COLO829 (cell line): Measurements from ENCODE around the gene THOC2.
"Not testable (repeated sequence)": the region's sequence is repeated elsewhere in the genome, so short reads cannot be mapped to it uniquely, and the experiment has no call there.

Experiments used
- DNase-seq: peaks from one replicate; pipeline ENCODE4 v3.0.0; 2012; ENCODE audit warnings: low spot score

Gene THOC2

GRCh38 chrX:123735137-123735536, 2.3 kb upstream of the THOC2 start:
- DNase-seq, result not testable (repeated sequence)

- DNase-seq, result not testable (repeated sequence)
These were observed 1.2 kb upstream of the THOC2 start for GRCh38 chrX:123734079-123734478.

- DNase-seq, result no peak
These were observed 724 bp downstream of the THOC2 start for GRCh38 chrX:123731987-123732669.

GRCh38 chrX:123731258-123731986, 1.4 kb downstream of the THOC2 start:
- DNase-seq, result no peak

GRCh38 chrX:123728554-123728953, 4.3 kb downstream of the THOC2 start:
- DNase-seq, result no peak

- DNase-seq, result no peak
These were observed 4.8 kb downstream of the THOC2 start for GRCh38 chrX:123728016-123728415.

GRCh38 chrX:123722193-123722592, 10.7 kb downstream of the THOC2 start:
- not testable (repeated sequence) for DNase-seq

- no peak for DNase-seq
These were observed 12.4 kb downstream of the THOC2 start for GRCh38 chrX:123720486-123720885.

- no peak for DNase-seq
These were observed 19.0 kb downstream of the THOC2 start for GRCh38 chrX:123713841-123714240.

GRCh38 chrX:123713434-123713833, 19.4 kb downstream of the THOC2 start:
- DNase-seq, result no peak

- not testable (repeated sequence) for DNase-seq
These were observed 21.7 kb downstream of the THOC2 start for GRCh38 chrX:123711201-123711600.

GRCh38 chrX:123704781-123705180, 28.1 kb downstream of the THOC2 start:
- no peak for DNase-seq

- no peak for DNase-seq
These were observed 33.8 kb downstream of the THOC2 start for GRCh38 chrX:123698979-123699520.

- no peak for DNase-seq
These were observed 36.5 kb downstream of the THOC2 start for GRCh38 chrX:123696334-123696733.

- no peak for DNase-seq
These were observed 37.6 kb downstream of the THOC2 start for GRCh38 chrX:123695242-123695641.

- DNase-seq, result no peak
These were observed 41.1 kb downstream of the THOC2 start for GRCh38 chrX:123691776-123692175.

- no peak for DNase-seq
These were observed 44.3 kb downstream of the THOC2 start for GRCh38 chrX:123688524-123688923.

- no peak for DNase-seq
These were observed 47.6 kb downstream of the THOC2 start for GRCh38 chrX:123685232-123685631.

GRCh38 chrX:123682186-123682585, 50.7 kb downstream of the THOC2 start:
- DNase-seq, result no peak

GRCh38 chrX:123679733-123680460, 53.0 kb downstream of the THOC2 start:
- DNase-seq, result not testable (repeated sequence)

GRCh38 chrX:123675154-123675553, 57.7 kb downstream of the THOC2 start:
- no peak for DNase-seq

- no peak for DNase-seq
These were observed 59.0 kb downstream of the THOC2 start for GRCh38 chrX:123673813-123674212.

GRCh38 chrX:123665197-123665596, 67.7 kb downstream of the THOC2 start:
- DNase-seq, result no peak
